OCI-LY3 (cell line): ENCODE measurements around the gene NMU.

ENCODE experiments used
- H2AFZ ChIP-seq: fragments of 200-600, 300-600 bp; shearing (Covaris generic); 2 replicates; pipeline ENCODE4 v1.6.0; 2014; ENCODE audit warnings: antibody characterized with exemption, low read depth, low read length
- H3K27ac ChIP-seq: fragments of 200-600, 300-600 bp; sonication (generic); 2 replicates; pipeline ENCODE4 v1.5.1; 2014; ENCODE audit warnings: mild to moderate bottlenecking, low read length, moderate library complexity, mixed read lengths
- H3K27me3 ChIP-seq: fragments of 200-600, 300-600 bp; sonication (generic); 2 replicates; pipeline ENCODE4 v1.6.1; 2014; ENCODE audit warnings: low read depth, low read length, mixed read lengths
- H3K36me3 ChIP-seq: fragments of 200-600, 300-600 bp; sonication (generic); replicated peaks from 2 replicates; pipeline ENCODE3; 2014; ENCODE audit warnings: low read depth, low read length, mixed read lengths
- H3K4me1 ChIP-seq: fragments of 300-600, 200-600 bp; sonication (generic); 2 replicates; pipeline ENCODE4 v1.6.1; 2014; ENCODE audit warnings: low read length, mixed read lengths
- H3K4me2 ChIP-seq: fragments of 200-600, 300-600 bp; sonication (generic); 2 replicates; pipeline ENCODE4 v1.6.1; 2014; ENCODE audit warnings: low read length, mixed read lengths
- H3K4me3 ChIP-seq: fragments of 300-600, 200-600 bp; sonication (generic); 2 replicates; pipeline ENCODE4 v1.5.1; 2014; ENCODE audit warnings: antibody characterized with exemption, mild to moderate bottlenecking, low read length, moderate library complexity
- H3K79me2 ChIP-seq: fragments of 300-600, 200-600 bp; shearing (Covaris generic); 2 replicates; pipeline ENCODE4 v1.6.1; 2014; ENCODE audit warnings: mild to moderate bottlenecking, low read length, mixed read lengths
- H3K9ac ChIP-seq: fragments of 300-600, 200-600 bp; shearing (Covaris generic); 2 replicates; pipeline ENCODE4 v1.6.0; 2014; ENCODE audit warnings: mild to moderate bottlenecking, low read length, moderate library complexity
- H3K9me3 ChIP-seq: fragments of 200-600, 300-600 bp; shearing (Covaris generic); 2 replicates; pipeline ENCODE4 v1.6.1; 2014; ENCODE audit warnings: low read length, mixed read lengths; ENCODE audit not compliant: insufficient read depth
- H4K20me1 ChIP-seq: fragments of 200-600, 300-600 bp; sonication (generic); 2 replicates; pipeline ENCODE4 v1.6.1; 2016; ENCODE audit warnings: low read length, mixed read lengths; ENCODE audit not compliant: insufficient read depth
- CTCF ChIP-seq: fragments of 200-600, 300-600 bp; sonication (generic); IDR thresholded peaks from 2 replicates; pipeline ENCODE4 v1.5.1; 2014; ENCODE audit warnings: antibody characterized with exemption, low read length, low read depth
- EZH2phosphoT487 ChIP-seq: fragments of 200-600 bp; shearing (Covaris generic); IDR thresholded peaks from 2 replicates; pipeline ENCODE4 v1.6.1; 2018; ENCODE audit warnings: antibody characterized with exemption, mixed run types, low read depth

NMU gene

GRCh38 chr4:55547918-55548317 is 88.2 kb downstream of the NMU start:
- Histone ChIP-seq H3K79me2 (peaks cover 32% of the 10 kb centered on the region), H3K27me3 (peaks cover 10% of the 10 kb centered on the region; the same call in 1 of the 2 replicates), H3K4me2 (peak overlapping the region; percentile 81), H3K4me3 (peak overlapping the region; percentile 90), H3K4me1 (peaks cover 29% of the 10 kb centered on the region), H3K27ac (no peak overlapping the region), H3K9ac (peak overlapping the region; percentile 93), H2AFZ (no peak overlapping the region), H4K20me1 (peaks cover 15% of the 10 kb centered on the region), H3K36me3 (no peaks in the 10 kb centered on the region), H3K9me3 (no peaks in the 10 kb centered on the region)
- TF ChIP-seq CTCF (no peak), EZH2phosphoT487 (no peak)

GRCh38 chr4:55547466-55547770 is 88.7 kb downstream of the NMU start:
- H3K79me2 ChIP-seq: peaks cover 37% of the 10 kb centered on the region
- peak overlapping the region; percentile 93 for H3K9ac ChIP-seq
- H3K36me3 ChIP-seq: no peaks in the 10 kb centered on the region
- TF ChIP-seq EZH2phosphoT487: no peak
- no peak for TF ChIP-seq CTCF
- H3K4me2 ChIP-seq: peak overlapping the region; percentile 81
- peak overlapping the region; percentile 85; the same call in 1 of the 2 replicates for H3K27ac ChIP-seq
- no peaks in the 10 kb centered on the region for H3K9me3 ChIP-seq
- H3K4me1 ChIP-seq: peaks cover 29% of the 10 kb centered on the region
- H4K20me1 ChIP-seq: peaks cover 20% of the 10 kb centered on the region
- peaks cover 10% of the 10 kb centered on the region; the same call in 1 of the 2 replicates for H3K27me3 ChIP-seq
- peak overlapping the region; percentile 90 for H3K4me3 ChIP-seq
- peak overlapping the region; percentile 88 for H2AFZ ChIP-seq

GRCh38 chr4:55546756-55547465 is 89.2 kb downstream of the NMU start, which contains the start of gene CLOCK:
CLOCK (minus strand) TSS chr4:55546909; CDS start chr4:55482785, 64,124 bp downstream.
- H3K36me3 ChIP-seq: no peaks in the 10 kb centered on the region
- peaks cover 20% of the 10 kb centered on the region for H4K20me1 ChIP-seq
- peaks cover 29% of the 10 kb centered on the region for H3K4me1 ChIP-seq
- H2AFZ ChIP-seq: peak within 1 kb of the TSS; percentile 88
- H3K9ac ChIP-seq: peak within 1 kb of the TSS; percentile 93
- peak within 1 kb of the TSS; percentile 90 for H3K4me3 ChIP-seq
- no peaks in the 10 kb centered on the region for H3K9me3 ChIP-seq
- peak within 1 kb of the TSS; percentile 85 for H3K27ac ChIP-seq
- H3K27me3 ChIP-seq: peaks cover 10% of the 10 kb centered on the region; the same call in 1 of the 2 replicates
- TF ChIP-seq CTCF (peak; percentile 43), EZH2phosphoT487 (no peak)
- peaks cover 40% of the 10 kb centered on the region for H3K79me2 ChIP-seq
- H3K4me2 ChIP-seq: peak within 1 kb of the TSS; percentile 81

GRCh38 chr4:55546506-55546755 is 89.7 kb downstream of the NMU start:
- peaks cover 10% of the 10 kb centered on the region; the same call in 1 of the 2 replicates for H3K27me3 ChIP-seq
- H3K36me3 ChIP-seq: no peaks in the 10 kb centered on the region
- H3K9ac ChIP-seq: peak overlapping the region; percentile 93
- TF ChIP-seq EZH2phosphoT487: no peak
- TF ChIP-seq CTCF: no peak
- H3K9me3 ChIP-seq: no peaks in the 10 kb centered on the region
- H2AFZ ChIP-seq: peak overlapping the region; percentile 88; the same call in 1 of the 2 replicates
- H3K27ac ChIP-seq: peak overlapping the region; percentile 85
- H3K79me2 ChIP-seq: peaks cover 45% of the 10 kb centered on the region
- H4K20me1 ChIP-seq: peaks cover 20% of the 10 kb centered on the region
- H3K4me3 ChIP-seq: peak overlapping the region; percentile 90
- H3K4me1 ChIP-seq: peaks cover 29% of the 10 kb centered on the region
- H3K4me2 ChIP-seq: peak overlapping the region; percentile 81
